Measurements from ENCODE around the gene SNX8.

DNA sequence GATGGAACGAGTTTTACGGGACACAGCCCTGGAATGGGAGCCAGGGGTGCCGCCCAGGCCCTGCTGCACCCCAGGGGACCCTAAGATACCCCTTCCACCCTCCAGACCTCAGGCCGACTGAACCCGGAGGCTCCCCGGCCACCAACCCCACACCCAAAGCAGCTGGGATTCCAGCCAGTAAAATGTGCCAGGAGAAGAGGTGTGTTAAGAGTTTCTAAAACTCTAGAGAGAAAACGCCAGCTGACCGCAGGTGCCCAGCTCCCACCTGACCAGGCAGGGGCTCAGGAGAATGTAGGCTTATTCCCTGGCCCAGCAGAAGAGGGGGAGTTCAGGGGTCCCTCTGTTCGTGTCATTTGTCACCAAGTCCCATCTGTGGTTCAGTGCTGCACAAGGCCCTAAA, 54.8 kb downstream of the SNX8 start:
- no peak for TF ChIP-seq CTCF (IDR thresholded peaks at IDR 0.05; ENCODE audit: poor library complexity, severe bottlenecking)
- TF ChIP-seq EZH2 (IDR thresholded peaks at IDR 0.05; ENCODE audit: borderline replicate concordance, insufficient read depth, low read length, poor library complexity, severe bottlenecking) = no peak
- TF ChIP-seq TAF1 (IDR thresholded peaks at IDR 0.05; ENCODE audit: low read depth) = no peak
- no peak for TF ChIP-seq POLR2AphosphoS5 (IDR thresholded peaks at IDR 0.05)

All from neural cell (in vitro differentiated cells).